Upper lobe of left lung (tissue), 4 donors: ENCODE results near the gene SLC2A11.

ENCODE experiments used
- POLR2A ChIP-seq, 4 donors: fragments of 450-650 bp; IDR thresholded peaks; one replicate each; pipeline ENCODE4 v1.5.1; 2016 to 2017; ENCODE audit warnings: antibody characterized with exemption in 4 of 4, mild to moderate bottlenecking in 2 of 4
- POLR2AphosphoS5 ChIP-seq, 2 donors: sonication (generic); formaldehyde crosslinking; IDR thresholded peaks; one replicate each; pipeline ENCODE4 v1.5.1; 2017; ENCODE audit warnings: antibody characterized with exemption in 2 of 2
- TF ChIP-seq, protein P1 (sequence below), 6 experiments: fragments of 450-650 bp in 4 of 6; fragments of 200-600 bp in 2 of 6; sonication (generic) in 2 of 6; IDR thresholded peaks; one replicate each; pipeline ENCODE4 v1.5.1; 2016 to 2019; ENCODE audit warnings: antibody characterized with exemption in 6 of 6

DNA sequence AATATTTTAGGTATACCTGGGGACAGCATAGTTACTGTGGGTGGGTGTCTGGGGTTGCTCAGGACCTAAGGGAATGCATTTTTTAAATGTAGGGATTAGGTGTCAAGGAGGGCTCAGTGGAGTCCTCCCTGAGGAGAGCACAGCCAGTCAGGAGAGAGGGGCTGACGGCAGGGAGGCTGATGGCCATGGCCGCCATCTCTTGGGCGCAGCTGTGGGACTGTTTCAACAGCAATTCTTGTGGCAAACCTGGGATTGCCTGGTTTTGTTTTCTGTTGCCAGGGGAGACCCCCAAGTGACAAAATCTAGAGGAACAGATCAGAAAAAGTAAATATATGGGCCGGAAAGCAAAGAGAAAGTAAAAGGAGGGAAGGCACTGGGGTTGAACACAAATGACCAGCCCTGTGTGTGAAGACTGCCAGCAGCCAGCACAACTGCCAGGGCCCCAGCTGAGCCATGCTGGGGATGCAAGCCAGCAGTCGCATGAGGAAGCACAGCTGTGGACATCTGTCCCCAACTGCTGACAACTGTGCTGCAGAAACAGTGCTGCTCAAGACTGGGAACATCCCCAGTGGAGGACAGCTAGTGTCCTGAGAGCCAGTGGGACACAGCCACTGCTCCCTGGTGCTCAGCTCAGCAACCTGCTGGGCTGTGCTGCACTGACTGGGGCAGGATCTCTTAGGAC, 47.0 kb downstream of the SLC2A11 start:
- TF ChIP-seq POLR2AphosphoS5 (IDR thresholded peaks at IDR 0.05) = peak; percentile 49 to 67
- TF ChIP-seq, protein P1, sequence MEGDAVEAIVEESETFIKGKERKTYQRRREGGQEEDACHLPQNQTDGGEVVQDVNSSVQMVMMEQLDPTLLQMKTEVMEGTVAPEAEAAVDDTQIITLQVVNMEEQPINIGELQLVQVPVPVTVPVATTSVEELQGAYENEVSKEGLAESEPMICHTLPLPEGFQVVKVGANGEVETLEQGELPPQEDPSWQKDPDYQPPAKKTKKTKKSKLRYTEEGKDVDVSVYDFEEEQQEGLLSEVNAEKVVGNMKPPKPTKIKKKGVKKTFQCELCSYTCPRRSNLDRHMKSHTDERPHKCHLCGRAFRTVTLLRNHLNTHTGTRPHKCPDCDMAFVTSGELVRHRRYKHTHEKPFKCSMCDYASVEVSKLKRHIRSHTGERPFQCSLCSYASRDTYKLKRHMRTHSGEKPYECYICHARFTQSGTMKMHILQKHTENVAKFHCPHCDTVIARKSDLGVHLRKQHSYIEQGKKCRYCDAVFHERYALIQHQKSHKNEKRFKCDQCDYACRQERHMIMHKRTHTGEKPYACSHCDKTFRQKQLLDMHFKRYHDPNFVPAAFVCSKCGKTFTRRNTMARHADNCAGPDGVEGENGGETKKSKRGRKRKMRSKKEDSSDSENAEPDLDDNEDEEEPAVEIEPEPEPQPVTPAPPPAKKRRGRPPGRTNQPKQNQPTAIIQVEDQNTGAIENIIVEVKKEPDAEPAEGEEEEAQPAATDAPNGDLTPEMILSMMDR (IDR thresholded peaks at IDR 0.05) = no peak
- TF ChIP-seq POLR2A (IDR thresholded peaks at IDR 0.05) = no peak
